Activated T-helper 1 cell treated with Interleukin-2 at 50 U/mL for 16 hours (primary cell): Measurements from ENCODE around the gene BTBD17.
"Not testable (repeated sequence)": the region's sequence is repeated elsewhere in the genome, so short reads cannot be mapped to it uniquely, and the experiment has no call there.

Experiments
- DNase-seq: peaks from one replicate; pipeline ENCODE4 v3.0.0-alpha.2; 2020; ENCODE audit warnings: low read depth

Gene BTBD17, protein sequence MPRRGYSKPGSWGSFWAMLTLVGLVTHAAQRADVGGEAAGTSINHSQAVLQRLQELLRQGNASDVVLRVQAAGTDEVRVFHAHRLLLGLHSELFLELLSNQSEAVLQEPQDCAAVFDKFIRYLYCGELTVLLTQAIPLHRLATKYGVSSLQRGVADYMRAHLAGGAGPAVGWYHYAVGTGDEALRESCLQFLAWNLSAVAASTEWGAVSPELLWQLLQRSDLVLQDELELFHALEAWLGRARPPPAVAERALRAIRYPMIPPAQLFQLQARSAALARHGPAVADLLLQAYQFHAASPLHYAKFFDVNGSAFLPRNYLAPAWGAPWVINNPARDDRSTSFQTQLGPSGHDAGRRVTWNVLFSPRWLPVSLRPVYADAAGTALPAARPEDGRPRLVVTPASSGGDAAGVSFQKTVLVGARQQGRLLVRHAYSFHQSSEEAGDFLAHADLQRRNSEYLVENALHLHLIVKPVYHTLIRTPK

DNA sequence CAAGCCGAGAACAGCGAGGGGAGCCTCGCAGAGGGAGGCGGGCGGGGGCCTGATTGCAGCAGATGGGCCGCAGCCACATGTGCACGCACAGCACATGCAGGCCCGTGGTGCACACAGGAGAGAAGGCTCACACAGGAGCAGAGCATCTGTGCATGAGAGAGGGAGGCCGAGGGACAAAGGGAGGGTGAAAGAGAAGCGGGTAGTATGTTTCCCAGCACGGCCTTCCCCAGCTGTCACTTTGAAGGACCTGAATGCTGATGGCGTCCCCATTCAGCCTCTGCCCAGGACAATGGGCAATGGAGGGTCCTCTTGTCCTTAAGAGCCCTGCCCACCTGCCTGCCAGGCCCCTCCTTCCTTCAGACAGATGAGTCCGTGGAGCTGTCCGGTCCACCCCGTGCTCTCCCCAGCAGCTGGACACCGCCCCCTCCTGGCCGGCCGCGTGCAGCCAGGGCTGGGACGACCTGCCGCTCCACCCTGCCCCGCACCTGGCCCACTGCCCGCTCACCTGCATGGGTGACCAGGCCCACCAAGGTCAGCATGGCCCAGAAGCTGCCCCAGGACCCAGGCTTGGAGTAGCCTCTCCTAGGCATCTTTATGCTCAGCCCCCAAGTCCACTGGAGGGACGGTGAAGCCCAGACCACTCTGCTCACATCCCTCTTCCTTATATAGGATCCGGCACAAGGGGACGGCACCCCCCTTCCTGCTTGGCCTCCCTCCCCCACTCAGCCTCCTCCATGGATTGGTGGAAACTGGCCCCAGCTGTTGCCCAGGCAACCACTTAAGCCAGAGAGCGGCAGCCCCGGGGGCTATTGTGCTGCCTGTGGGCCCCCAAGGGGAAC is at the start of gene BTBD17:
Gene BTBD17 (minus strand): TSS at position 639 of the 839 bp plus-strand sequence. CDS start 49 bp downstream, at position 590.
- DNase-seq: no peak

DNA sequence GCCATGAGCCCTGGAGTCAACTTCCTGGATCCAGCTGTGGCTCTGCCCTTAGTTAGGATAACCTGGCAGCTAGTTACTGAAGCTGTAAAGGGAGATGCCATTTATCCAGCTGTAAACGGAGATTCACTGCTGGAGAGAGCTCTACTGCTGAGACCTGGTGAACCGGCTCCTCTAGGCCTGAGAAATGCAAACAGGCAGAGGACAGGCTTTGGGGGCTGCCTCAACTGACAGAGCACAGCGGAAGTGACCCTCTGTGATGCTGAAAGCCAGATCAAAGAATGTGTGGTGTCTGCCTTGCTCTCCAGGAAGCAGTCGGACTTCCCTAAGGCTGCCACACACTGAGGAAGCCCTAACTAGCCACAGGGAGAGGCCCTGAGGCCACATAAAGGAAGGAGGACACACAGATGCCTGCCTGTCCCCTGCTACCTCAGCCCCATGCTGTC is 48.4 kb upstream of the BTBD17 start:
- DNase-seq: no peak

DNA sequence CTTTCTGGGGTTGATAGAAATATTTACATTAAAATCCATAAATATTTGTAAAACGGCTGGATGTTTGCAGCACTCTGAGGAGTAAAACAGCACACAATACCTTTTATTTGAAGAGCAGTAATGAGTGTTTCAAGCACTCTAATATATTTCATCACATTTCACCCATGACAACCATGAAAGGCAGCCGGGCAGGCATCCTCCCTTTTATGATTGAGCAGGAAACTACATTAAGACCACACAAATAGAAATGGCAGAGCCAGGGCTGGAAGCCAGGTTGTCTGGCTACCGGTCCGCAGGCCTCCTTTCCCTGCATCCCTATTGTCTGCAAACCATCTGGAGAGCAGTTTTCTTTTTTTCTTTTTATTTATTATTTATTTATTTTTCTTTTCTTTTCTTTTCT is 47.1 kb upstream of the BTBD17 start:
- DNase-seq: no peak

DNA sequence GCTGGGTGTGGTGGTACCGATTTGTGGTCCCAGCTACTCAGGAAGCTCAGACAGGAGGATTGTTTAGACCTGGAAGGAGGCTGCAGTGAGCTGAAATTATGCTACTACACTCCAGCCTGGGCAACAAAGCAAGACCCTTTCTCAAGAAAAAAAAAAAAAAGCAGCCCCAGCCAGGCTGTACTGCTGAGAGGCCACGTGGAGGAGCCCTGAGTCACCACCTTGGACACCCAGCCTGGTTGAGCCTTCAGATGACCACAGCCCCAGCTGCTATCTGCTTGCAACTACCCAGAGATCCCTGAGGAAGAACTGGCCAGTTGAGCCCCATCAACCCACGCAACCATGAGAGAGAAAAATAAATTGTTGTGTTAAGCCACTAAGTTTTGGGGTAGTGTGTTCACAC is 46.6 kb upstream of the BTBD17 start:
- no peak for DNase-seq

DNA sequence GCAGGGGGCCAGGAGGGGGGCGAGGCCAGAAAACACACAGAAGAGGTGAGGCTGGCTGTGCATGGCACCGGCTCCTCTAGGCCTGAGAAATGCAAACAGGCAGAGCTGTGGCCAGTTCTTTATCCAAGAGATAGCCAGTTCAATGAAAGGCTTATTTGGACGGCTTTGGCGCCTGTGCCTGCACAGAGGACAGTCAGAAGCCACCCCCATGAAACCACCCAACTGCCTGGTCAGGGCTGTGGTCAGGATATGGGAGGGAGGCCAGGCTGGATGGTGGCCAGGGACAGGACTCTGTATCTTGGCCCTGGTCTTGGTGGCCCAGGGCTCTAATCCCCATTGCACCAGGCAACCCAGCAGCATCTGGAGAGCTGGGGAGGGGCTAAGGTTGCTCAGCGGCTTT is 45.7 kb upstream of the BTBD17 start:
- DNase-seq: no peak

DNA sequence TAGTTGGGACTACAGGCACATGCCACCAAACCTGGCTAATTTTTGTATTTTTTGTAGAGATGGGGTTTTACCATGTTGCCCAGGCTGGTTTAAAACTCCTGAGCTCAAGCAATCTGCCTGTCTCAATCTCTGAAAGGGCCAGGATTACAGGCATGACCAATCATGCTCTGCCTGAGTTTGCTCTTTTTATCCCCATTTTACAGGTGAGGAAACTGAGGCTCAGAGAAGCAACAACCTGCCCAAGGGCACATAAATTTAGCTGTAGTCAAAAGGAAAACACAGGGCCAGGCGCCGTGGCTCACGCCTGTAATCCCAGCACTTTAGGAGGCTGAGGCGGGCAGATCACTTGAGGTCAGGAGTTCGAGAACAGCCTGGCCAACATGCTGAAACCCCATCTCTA is 43.6 kb upstream of the BTBD17 start:
- DNase-seq: not testable (repeated sequence)

DNA sequence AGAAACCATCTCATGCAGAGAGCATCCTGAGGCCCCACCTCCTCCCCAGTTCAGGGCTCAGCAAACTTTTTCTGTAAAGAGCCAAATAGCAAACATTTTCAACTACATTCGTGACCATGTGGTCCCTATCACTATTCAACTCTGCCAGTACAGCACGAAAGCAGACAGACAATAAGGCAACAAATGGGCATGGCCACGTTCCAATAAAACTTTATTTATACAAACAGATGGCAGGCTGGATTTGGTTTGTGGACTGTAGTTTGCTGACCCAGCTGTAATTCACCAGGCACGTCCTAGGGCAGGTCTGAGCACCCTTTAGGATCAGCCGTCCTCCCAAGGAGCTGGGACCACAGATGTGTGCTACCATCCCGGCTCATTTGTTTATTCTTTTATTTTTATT is 43.1 kb upstream of the BTBD17 start:
- no peak for DNase-seq

DNA sequence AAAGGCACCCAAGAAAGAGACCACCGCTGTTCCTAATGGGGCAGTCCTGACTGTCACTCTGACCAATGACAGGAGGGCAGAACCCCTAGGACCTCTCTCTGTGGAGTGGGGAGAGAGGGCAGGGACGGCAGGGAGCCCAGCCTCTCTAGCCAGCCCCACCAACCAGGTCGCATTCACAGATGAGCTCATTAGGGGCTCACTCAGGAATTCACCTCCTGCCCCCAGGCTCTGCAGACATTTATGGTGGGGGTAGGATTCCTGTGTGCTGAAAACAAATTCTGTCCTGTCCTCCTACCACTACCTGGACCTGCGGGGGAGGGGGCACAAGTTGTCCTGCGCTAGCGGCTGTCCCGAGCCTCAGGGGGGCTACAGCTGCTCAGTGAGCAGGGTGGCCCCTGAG is 42.5 kb upstream of the BTBD17 start:
- no peak for DNase-seq

DNA sequence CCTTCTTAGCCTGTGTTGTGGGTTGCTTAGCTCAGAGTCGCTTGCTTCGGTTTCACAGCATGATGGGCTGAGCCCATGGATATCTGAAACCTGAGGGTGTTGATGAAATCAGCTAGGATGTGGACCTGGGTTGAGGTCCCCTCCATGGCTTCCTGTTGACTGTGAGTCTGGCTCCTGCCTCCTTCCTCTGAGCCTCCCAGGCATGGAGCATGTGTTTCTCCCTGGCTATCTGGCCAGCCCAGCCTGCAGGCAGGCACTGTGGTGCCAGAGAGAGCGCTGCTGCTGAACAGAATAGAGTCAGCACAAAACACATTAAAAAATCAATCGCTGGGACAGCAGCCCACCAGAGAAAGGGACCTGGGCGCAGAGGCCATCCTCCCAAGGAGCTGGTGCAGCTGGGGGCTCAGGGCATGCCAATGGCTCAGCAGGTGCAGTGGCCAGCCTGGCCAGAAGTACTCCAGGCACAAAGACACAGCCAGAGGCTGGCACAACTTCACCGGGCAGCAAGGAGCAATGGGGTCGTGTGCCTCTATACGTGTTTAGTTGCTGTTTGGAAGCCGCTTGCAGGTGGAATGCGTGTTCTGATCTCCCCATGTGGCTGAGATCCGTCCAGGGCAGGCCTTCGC is 42.0 kb upstream of the BTBD17 start:
- DNase-seq: no peak

DNA sequence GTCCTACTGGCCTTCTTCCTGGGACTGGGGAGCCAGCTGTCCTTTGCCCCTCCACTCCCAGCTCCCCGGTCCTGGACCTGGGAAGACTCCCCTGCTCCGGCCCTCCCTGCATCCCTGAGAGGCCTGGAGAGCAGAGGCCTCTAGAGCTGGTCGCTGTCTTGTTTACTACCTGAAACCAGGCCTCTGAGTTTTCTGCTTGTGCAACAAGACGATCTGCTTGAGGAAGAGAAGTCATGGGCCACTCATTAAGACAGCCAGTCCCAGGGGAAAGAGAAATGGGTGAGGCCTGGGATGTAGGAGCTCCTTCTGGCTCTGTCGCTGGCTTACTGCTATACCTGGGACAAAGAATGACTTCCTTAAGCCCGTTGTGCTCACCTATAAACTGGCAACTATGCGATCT is 40.4 kb upstream of the BTBD17 start:
- no peak for DNase-seq

DNA sequence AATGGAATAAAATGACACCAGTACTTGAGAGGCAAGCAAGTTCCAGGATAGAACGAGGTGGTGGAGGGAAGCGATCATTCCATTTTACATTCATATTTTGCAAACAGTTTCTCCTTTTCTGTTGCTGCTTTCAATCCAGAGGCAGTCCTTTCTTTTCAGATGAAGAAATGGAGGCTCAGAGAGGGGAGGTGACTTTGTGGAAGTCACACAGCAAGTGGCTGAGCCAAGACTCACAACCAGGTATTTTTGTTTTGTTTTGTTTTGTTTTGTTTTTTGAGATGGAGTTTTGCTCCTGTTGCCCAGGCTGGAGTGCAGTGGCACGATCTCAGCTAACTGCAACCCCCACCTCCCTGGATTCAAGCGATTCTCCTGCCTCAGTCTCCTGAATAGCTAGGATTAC is 34.9 kb upstream of the BTBD17 start:
- no peak for DNase-seq

DNA sequence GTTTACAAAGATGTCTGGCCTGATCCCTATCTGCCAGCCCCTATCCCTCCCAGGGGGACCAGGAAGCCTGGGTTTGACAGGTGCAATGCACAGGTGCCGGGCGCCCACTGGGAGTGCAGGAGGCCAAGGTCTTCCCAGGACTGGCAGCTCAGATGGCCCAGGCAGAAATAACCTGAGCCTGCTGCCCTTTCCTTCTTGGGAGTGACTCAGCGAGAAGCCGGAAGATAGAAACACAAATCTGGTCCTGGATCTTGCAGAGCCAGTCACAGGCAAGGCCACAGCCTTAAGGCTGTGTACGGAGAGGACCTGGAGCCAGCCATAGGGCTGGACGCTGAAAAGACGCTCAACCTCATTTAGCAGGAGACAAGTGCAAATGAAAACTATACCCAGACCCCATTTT is 33.3 kb upstream of the BTBD17 start:
- DNase-seq: no peak

DNA sequence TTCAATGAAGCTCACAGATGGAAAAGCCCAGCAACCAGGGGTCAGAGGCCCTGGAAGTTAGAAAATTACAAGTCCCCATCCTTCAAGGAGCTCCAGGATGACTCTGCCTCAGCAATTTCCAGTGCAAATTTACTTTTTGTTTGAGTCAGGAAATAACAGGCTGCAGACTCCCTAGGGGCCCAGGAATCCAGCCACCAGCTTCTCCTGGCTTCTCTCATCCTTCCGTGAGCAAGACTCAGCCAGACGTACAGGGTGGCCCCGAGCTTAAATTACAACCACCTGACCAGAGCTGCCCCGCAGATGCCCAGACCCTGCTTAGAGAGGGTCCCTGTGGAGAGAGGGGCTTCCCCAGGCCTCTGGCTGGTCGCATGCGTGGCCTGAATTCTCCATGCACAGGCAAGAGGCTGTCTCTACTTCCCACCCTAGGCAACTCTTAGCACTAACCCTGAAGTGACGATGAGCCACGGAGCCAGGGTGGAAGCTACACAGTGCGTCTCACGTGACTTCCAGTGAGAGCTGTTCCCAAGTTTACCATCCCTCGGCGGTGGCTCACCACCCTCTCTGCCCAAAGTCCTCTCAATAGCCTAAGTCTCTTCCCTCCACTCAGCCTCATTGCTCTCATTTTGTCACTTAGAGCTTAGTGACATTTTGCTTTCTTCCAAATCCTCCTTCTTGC is 32.7 kb upstream of the BTBD17 start:
- DNase-seq: no peak

DNA sequence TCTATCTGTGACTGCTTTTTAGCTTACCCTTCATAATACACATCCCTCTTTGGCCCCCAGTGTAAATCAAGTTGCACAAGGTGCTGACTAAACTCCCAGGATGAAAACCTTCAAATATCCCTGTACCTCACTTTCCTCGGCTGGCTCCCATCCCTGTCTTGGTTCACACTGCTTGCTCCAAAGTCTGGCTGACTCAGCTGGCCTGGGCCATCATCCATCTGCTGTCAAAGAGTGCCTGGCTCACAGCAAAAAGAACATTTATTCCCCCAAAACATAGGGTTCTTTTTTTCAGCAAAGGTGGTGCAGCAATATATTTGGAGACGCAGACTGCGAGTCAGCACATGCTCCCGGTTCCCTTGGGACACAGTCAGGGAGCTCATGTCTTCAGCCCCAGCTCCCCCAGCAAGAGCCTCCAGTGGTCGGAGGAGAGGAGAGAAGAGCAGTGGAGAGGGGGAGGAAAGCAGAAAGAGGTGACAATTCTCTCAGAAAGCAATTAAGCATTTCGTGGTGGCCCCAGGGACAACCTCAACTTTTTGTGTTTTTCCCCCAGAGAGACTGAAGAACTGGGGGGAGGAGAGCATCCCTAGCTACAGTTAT is 31.8 kb upstream of the BTBD17 start:
- DNase-seq: no peak

DNA sequence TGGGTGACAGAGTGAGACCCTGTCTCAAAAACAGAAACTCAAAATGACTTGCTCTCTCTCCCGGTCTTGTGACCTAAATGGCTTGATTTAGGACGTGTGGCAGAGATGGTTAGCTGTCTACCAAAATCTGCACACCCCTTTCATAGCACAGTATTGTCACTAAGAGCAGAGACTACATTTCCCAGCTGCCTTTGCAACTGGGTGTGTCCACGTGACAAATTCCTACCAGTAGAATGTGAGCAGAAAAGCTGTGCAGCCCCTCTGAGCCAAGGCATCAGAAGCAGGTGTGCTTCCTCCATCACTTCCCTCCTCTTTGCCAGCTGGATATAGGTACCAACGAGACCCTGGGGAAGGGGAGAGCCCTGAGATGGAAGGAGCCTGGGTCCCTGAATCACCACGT is 31.2 kb upstream of the BTBD17 start:
- DNase-seq: no peak

DNA sequence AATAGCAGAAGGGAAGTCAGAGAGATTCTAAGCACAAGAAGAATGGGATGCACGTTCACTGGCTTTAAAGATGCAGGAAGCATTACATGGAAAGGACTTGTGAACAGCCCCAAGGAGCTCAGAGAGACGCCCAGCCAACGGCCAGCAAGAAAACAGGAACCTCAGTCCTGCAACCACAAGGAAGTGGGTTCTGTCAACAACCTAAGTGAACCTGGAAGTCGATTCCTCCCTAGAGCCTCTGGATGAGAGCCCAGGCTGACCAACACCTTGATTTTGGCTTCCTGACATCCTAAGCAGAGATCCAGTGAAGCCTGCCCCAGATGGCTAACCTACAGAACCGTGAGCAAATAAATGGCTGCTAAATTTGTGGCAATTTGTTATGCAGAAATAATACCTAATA is 30.1 kb upstream of the BTBD17 start:
- DNase-seq: no peak

DNA sequence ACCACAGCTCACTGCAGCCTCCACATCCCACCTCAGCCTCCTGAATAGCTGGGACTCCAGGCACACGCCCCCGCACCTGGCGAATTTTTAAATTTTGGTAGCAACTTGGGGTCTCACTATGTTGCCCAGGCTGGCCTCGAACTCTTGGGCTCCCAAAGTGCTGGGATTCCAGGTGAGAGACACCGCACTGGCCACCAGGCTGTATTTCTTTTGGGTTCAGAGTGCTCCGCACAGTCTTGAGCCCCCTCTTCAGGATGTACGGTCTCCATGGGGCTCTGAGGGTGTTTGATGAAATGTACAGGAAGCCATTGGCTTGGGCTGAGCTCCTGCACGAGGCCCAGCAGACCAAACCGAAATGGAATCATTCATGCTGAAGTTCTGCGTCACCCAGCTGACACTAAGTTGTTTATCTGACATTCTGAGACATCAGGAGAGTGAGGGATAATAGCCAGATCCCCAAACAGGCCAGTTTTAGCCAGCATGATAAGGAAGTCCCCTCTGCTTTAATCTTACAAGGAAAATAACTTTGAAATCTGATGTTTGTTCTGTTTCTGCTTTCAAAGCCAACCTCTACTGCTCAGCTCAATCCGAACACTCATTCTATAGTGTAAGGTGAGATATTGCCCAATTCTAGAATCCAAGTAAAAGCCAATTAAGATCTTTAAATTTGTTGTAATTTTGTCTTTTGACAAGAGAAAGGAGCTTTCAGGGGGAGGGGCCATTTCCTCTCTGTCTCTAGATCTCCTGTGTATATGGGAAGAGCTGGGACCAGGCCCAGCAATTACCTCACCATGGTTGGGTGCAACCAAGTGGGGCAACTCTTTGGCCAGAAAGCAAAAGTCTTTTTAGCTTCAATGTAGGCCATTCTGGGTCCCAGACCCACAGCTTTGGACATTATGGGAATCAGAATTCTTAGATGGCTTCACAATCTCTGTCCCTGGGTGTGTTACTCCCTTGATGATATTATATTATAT is 29.3 kb upstream of the BTBD17 start:
- DNase-seq: no peak

DNA sequence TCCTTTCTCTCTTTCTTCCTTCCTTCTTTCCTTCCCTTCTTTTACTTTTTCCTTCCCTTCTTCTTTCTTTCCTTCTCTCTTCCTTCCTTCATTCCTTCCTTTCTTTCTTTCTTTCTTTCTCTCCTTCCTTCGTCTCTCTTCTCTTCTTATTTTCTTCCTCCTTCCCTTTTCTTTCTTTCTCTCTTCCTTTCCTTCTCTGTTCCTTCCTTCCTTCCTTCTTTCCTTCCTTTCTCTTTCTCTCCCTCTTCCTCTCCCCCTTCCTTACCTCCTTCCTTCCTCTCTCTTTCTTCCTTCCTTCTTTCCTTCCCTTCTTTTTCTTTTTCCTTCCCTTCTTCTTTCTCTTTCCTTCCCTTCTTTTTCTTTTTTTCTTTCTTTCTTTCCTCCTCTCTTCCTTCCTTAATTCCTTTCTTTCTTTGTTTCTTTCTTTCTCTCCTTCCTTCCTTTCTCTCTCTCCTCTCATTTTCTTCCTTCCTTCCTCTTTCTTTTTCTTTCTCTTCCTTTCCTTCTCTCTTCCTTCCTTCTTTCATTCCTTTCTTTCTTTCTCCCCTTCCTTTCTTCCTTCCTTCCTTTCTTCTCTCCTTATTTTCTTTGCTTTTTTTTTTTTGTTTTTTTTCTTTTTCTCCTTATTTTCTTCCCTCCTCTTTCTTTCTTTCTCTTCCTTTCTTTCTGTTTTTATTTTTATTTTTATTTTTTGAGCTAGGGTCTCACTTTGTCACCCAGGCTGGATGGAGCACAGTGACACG is 28.4 kb upstream of the BTBD17 start:
- no peak for DNase-seq

DNA sequence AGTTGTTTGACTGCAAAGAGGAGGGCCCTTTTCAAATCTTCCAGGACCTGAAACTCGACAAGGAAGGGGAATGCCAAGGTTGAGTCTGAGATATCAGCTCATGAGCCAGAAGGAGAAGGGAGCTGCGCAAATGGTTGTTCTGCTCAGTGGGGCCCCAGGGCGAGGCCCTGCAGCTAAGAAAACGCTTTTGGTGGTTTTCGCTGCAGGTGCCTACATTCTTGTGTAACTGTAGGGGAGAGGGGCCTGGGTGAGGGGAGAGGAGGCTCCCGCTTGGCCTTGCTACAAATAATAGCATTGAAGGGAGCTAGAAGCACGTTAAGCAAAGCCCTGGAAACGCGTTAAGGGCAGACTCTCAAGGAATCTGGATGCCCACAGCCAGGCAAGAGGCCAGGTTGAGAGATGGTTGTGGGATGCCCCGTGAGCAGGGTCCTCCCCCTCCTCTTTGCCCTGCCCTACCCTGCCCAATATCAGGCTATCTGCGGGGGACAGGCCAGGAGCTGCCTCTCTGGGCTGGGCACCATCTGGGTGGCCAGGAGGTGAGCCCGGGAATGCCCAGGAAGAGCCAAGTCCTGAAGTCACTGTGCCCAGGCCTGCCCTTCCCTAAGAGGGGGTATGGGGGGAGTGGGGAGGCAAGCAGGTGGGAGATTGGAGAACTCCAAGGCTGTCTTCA is 27.6 kb upstream of the BTBD17 start:
- no peak for DNase-seq
